Glutamatergic neuron (in vitro differentiated cells): ENCODE results near the gene OR2D3. TPM values are rescaled to one million over a fixed set of nuclear protein-coding genes. Genes with fewer than 3 reads are reported as not detected.
"Not testable (repeated sequence)": the region's sequence is repeated elsewhere in the genome, so short reads cannot be mapped to it uniquely, and the experiment has no call there.

ENCODE experiments used
- DNase-seq: peaks from one replicate; pipeline ENCODE4 v3.0.0; 2022
- H3K27ac Mint-ChIP-seq: one replicate; pipeline ENCODE4 v1.8.0; 2020; ENCODE audit warnings: mild to moderate bottlenecking, mixed read lengths, inconsistent platforms; ENCODE audit not compliant: unreplicated experiment
- H3K27me3 Mint-ChIP-seq: one replicate; pipeline ENCODE4 v1.8.0; 2020; ENCODE audit warnings: mild to moderate bottlenecking, moderate library complexity, mixed read lengths, inconsistent platforms; ENCODE audit not compliant: unreplicated experiment
- H3K36me3 Mint-ChIP-seq: one replicate; pipeline ENCODE4 v1.8.0; 2020; ENCODE audit warnings: mild to moderate bottlenecking, mixed read lengths, inconsistent platforms; ENCODE audit not compliant: unreplicated experiment
- H3K4me1 Mint-ChIP-seq: one replicate; pipeline ENCODE4 v1.8.0; 2020; ENCODE audit warnings: mild to moderate bottlenecking, low read depth, mixed read lengths, inconsistent platforms; ENCODE audit not compliant: unreplicated experiment
- H3K4me3 Mint-ChIP-seq: one replicate; pipeline ENCODE4 v1.8.0; 2020; ENCODE audit warnings: mild to moderate bottlenecking, mixed read lengths, inconsistent platforms; ENCODE audit not compliant: unreplicated experiment
- H3K9me3 Mint-ChIP-seq: one replicate; pipeline ENCODE4 v1.8.0; 2020; ENCODE audit warnings: mild to moderate bottlenecking, moderate library complexity, mixed read lengths, inconsistent platforms; ENCODE audit not compliant: unreplicated experiment
- CTCF ChIP-seq: fragments of 200-600 bp; sonication (generic); IDR thresholded peaks from one replicate; pipeline ENCODE4 v1.5.0; 2021; ENCODE audit not compliant: partially characterized antibody, unreplicated experiment
- total RNA-seq: library from RNA; stranded (reverse); fragmentation: NEBNext Ultra II Directional; extraction: Animal tissue kit (Norgen Biotek cat#: 25700); gene quantifications from one replicate; pipeline ENCODE4 v1.2.1, GENCODE V29; 2021; ENCODE audit not compliant: unreplicated experiment

The OR2D3 gene
- total RNA-seq, 1 donor from 2014 or later, result not detected

DNA sequence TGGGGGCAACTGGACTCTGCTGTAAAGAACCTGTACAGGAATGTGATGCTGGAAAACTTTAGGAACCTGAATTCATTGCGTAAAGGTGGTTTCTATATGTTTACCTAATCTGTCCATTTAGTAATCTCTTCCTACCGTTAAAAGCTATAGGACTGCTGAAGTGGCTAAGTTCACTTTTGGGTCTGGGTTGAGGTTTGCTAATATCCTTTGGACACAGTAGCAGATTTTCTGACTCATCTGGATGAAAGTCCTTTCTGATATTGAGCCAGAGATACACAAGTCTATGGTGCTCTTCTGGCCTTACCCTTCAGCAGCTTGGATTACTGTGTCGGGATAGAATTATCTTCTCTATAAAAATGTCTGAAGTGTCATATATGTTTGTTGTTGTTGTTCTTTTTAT lies 22.3 kb downstream of the OR2D3 start:
- H3K27ac Mint-ChIP-seq, result no peak overlapping the region
- H3K9me3 Mint-ChIP-seq, result no peaks in the 10 kb centered on the region
- no peaks in the 10 kb centered on the region for H3K27me3 Mint-ChIP-seq
- no peaks in the 10 kb centered on the region for H3K4me1 Mint-ChIP-seq
- no peak for TF ChIP-seq CTCF
- H3K36me3 Mint-ChIP-seq, result no peaks in the 10 kb centered on the region
- H3K4me3 Mint-ChIP-seq, result no peak overlapping the region
- no peak for DNase-seq

- not testable (repeated sequence) for H3K4me1 Mint-ChIP-seq, H3K27me3 Mint-ChIP-seq, H3K9me3 Mint-ChIP-seq, H3K36me3 Mint-ChIP-seq, H3K4me3 Mint-ChIP-seq, H3K27ac Mint-ChIP-seq, DNase-seq
Observed at GRCh38 chr11:6954248-6954647, 33.4 kb downstream of the OR2D3 start.

DNA sequence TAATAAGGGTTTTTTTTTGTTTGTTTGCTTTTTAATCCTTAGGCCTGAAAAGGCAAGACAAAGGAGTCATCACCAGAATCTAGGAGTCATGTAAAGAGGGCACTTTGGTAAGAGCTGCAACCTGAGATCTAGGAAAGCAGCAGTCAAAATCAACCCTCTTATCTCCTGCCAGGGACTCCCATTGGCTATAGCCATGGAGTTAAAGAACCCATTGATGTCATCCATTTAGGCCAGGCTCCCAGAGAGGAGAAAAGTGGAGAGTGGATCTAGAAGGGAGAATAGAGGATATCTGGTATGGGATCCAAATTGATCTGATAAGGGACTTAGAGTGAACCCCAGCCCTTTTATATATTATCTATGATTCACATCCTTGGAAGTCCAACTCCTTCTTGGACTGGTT lies 41.3 kb downstream of the OR2D3 start:
- peaks cover 4% of the 10 kb centered on the region for H3K36me3 Mint-ChIP-seq
- no peak for DNase-seq
- H3K9me3 Mint-ChIP-seq, result no peaks in the 10 kb centered on the region
- H3K27ac Mint-ChIP-seq, result no peak overlapping the region
- no peak overlapping the region for H3K4me3 Mint-ChIP-seq
- H3K4me1 Mint-ChIP-seq, result no peaks in the 10 kb centered on the region
- no peaks in the 10 kb centered on the region for H3K27me3 Mint-ChIP-seq
- no peak for TF ChIP-seq CTCF

- H3K36me3 Mint-ChIP-seq, result peaks cover 4% of the 10 kb centered on the region
- no peak for TF ChIP-seq CTCF
- H3K27ac Mint-ChIP-seq, result no peak overlapping the region
- no peaks in the 10 kb centered on the region for H3K27me3 Mint-ChIP-seq
- peaks cover 4% of the 10 kb centered on the region for H3K9me3 Mint-ChIP-seq
- H3K4me1 Mint-ChIP-seq, result no peaks in the 10 kb centered on the region
- DNase-seq, result no peak
- H3K4me3 Mint-ChIP-seq, result no peak overlapping the region
Observed at GRCh38 chr11:6962673-6963072, 41.9 kb downstream of the OR2D3 start.

DNA sequence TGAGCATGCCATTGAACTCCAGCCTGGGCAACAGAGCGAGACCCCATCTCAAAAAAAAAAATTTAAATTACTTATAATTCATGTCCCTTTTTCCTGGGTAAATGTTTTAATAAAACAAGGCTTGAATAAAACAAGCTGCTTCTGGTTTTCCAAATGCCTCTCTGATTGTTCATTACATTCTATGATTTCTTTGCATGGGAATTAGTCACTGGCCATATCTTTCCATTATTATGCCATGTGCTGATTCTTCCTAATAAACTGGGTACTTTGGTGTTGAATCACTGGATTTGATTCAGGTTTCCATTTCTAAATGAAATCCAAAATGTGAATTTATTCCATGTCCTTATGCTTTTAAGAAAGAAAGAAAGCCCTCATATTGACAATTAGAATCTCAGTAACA lies 48.0 kb downstream of the OR2D3 start:
- no peaks in the 10 kb centered on the region for H3K27me3 Mint-ChIP-seq
- TF ChIP-seq CTCF, result no peak
- H3K36me3 Mint-ChIP-seq, result no peaks in the 10 kb centered on the region
- H3K27ac Mint-ChIP-seq, result no peak overlapping the region
- H3K4me1 Mint-ChIP-seq, result no peaks in the 10 kb centered on the region
- no peak overlapping the region for H3K4me3 Mint-ChIP-seq
- H3K9me3 Mint-ChIP-seq, result peaks cover 5% of the 10 kb centered on the region
- DNase-seq, result no peak

GRCh38 chr11:6969854-6970253 lies 49.1 kb downstream of the OR2D3 start:
- DNase-seq, H3K27ac Mint-ChIP-seq, H3K4me3 Mint-ChIP-seq, H3K9me3 Mint-ChIP-seq, H3K36me3 Mint-ChIP-seq, H3K4me1 Mint-ChIP-seq, H3K27me3 Mint-ChIP-seq: not testable (repeated sequence)

Other genes with a start within 250 kb of the OR2D3 start
- gene MRPL17, start 237.7 kb upstream of the OR2D3 start, total RNA-seq, result 23.3 TPM
- gene OR2AG2, start 149.0 kb upstream of the OR2D3 start, total RNA-seq, result 0.78 TPM
- not detected for gene OR2AG1, start 138.0 kb upstream of the OR2D3 start, total RNA-seq
- 0.56 TPM for gene OR6A2, start 121.3 kb upstream of the OR2D3 start, total RNA-seq
- not detected for gene OR10A5, start 75.3 kb upstream of the OR2D3 start, total RNA-seq
- gene OR10A2, start 57.9 kb upstream of the OR2D3 start, total RNA-seq, result not detected
- not detected for gene OR10A4, start 44.4 kb upstream of the OR2D3 start, total RNA-seq
- gene OR2D2, start 28.5 kb upstream of the OR2D3 start, total RNA-seq, result 0.64 TPM
- gene ZNF215, start 5.4 kb downstream of the OR2D3 start, total RNA-seq, result 7.0 TPM
- 1.8 TPM for gene ZNF214, start 99.3 kb downstream of the OR2D3 start, total RNA-seq
- gene NLRP14, start 99.5 kb downstream of the OR2D3 start, total RNA-seq, result not detected
- gene RBMXL2, start 168.0 kb downstream of the OR2D3 start, total RNA-seq, result not detected